Putamen (tissue), 1 donor: ENCODE data around the gene SEMG1.

Experiments
- DNase-seq: peaks from one replicate; pipeline ENCODE4 v3.0.0-alpha.2; 2016; ENCODE audit warnings: low spot score

The SEMG1 gene, protein sequence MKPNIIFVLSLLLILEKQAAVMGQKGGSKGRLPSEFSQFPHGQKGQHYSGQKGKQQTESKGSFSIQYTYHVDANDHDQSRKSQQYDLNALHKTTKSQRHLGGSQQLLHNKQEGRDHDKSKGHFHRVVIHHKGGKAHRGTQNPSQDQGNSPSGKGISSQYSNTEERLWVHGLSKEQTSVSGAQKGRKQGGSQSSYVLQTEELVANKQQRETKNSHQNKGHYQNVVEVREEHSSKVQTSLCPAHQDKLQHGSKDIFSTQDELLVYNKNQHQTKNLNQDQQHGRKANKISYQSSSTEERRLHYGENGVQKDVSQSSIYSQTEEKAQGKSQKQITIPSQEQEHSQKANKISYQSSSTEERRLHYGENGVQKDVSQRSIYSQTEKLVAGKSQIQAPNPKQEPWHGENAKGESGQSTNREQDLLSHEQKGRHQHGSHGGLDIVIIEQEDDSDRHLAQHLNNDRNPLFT

DNA sequence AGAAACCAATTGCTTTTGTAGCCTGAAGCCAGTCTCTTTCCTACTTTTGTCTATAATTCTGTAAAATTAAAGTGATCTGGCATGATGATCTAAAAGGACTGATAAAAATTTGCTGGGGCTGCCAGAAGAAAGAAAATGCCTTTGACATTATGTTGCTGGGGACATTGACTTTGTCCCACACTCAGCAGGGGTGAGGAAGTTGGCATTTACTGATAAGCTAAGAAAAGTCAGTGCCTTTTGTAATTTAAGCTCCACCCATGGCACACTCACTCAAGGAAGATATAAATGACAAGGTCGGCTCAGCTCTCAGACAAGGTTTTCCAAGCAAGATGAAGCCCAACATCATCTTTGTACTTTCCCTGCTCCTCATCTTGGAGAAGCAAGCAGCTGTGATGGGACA is at the start of gene SEMG1:
Gene SEMG1, plus strand, starts transcription at position 309 of the 400 bp plus-strand sequence. Its CDS starts 21 bp downstream, at position 330.
- no peak for DNase-seq

DNA sequence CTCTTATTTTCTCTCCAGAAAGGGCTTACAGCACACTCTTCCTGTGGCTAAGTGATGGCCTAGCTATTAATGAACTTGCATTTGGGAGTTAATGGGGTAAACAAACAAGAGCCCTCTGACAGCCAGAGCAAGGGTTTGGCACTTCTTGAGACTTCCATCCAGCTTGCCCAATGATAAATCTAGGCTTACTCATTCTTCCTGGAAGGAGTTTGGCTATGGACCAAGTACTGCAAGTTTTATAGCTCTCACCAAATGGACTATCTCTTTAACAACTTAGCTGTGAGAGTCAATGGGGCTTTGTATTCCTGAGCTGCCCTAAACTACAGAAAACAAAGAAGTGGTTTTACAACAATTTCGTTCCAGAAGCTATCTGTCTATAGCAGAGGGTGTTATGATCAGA is 48.9 kb upstream of the SEMG1 start:
- peak; percentile 21 for DNase-seq

DNA sequence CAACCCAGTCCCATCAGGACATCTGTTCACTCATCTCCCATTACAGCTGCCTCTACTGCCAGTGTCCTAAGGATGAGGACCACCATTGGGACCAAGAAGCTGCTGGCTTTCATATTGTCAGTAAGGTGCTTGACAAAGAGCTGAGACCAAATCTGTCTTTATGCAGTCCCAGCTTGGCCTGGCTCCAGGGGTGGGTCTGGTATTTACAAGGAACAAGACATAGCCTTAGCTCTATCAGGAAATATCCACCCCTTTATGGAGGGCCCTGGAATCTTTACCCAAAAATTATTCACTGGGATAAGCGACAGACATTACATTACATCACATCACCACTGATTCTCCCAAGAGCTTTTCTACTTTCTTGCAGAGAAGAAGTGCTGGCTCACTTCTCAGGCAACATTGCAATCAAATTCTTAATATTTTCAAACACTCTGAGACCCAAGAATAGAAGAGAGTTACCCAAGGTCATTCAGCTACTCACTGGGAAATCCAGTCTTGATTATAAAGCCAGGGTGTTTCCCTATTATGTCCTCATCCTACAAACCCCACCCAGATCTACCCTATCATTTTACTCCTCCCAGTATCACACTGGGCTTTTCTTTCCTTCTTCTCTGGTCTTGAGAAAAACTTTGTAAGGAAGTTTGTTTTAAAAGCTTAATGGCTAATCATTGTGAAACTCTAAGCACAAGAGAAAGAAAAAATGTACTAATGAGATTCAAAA is 43.6 kb upstream of the SEMG1 start:
- no peak for DNase-seq

DNA sequence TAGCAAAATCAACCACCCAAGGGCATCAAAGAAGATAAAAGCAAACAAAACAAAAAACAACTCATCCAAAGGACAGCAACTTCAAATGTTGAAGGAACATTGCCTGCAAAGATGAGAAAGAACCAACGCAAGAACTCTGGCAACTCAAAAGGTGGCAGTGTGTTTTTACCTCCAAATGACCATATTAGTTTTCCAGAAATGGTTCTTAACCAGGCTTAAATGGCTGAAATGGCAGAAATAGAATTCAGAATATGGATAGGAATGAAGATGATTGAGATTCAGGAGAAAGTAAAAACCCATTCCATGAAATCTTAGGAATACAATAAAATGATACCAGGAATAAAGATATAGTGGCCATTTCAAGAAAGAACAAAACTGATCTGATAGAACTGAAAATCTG is 41.9 kb upstream of the SEMG1 start:
- DNase-seq, result no peak

DNA sequence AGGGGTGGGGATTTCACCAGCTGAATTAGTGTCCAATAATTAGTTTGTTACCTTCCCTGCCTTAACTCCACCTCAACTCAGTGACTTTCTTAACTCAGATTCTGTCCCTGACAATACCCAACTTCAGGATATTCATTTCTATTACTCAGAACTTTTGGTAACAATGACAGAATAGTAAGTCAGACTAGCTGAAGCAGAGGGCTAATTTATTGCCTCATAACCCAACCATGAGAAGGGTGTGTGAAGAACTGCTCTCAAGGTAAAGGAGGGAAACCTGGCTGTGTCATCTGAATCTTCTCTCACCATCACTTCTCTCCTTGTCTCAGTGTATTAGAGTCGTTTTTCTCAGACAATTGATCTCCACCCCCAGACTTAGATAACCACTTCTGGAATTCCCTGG is 33.3 kb upstream of the SEMG1 start:
- DNase-seq, result no peak

DNA sequence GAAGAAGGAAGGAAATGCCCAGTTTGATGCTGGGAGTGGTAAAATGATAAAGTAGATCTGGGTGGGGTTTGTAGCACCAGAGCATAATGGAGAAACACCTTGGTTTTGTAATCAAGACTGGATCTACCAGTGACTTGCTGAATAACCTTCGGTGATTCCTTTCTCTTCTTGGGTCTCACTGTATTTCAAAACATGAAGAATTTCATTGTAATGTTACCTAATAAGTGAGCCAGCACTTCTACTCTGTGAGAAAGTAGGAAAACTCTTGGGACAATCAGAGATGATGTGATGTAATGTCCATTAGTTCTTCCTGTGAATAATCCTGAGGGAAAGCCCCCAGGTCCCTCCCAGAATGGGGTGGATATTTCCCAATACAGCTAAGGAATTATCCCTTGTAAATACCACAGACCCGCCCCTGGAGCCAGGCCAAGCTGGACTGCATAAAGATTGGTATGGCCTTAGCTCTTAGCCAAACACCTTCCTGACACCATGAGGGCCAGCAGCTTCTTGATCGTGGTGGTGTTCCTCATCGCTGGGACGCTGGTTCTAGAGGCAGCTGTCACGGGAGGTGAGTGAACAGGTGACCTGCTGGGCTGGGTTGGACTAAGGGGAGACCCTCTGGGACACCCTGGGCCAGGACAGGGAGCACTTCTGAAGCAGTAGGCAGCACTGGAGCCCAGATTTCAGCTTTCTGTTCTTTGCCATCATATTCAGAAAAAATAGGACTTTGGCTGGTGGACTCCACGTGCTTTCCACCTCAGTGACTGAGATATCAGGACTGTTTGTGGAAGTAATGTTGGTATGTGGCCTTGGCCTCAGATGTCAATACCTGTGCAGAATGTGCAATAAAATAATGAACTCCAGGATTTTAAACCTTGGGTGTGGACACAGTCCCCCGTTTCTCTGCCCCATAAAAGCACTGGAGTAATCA is 32.1 kb upstream of the SEMG1 start, which contains the start of gene PI3:
Gene PI3, plus strand, starts transcription at position 469 of the 931 bp plus-strand sequence. Its CDS starts 21 bp downstream, at position 490.
- no peak for DNase-seq

DNA sequence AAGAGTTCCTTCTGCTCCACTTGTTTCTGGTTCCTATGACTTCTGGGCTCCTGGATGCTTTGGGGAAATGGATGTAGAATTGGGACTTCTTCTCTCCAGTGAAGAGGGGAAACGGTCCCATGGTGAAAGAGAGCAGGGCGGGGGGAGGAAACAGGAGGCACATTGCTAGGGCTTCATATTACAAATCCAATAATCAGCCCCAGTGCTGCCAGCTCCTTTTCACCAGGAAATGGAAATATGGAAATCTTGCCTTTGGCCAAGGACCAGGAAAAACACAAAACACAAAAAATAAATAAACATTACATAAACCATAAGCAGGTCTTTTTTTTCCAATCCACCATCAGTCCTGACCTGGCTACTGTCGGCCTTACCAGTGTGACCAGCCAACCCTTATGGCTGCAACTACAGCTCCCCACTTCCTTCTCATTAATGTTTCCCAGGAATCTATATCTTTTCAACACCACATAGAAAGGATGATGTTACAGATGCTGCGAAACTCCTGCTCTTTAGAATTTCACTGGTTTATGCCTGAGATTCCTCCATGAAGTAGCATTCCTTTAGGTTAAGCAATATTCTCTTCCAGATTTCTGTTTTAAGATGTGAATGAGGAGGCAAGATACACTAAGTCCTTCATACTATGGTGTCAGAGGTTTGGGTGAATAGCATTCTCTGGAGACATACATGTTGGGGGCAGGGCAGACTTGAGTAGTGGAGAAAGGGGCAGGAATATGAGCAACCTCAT is 30.1 kb upstream of the SEMG1 start:
- DNase-seq, result no peak

DNA sequence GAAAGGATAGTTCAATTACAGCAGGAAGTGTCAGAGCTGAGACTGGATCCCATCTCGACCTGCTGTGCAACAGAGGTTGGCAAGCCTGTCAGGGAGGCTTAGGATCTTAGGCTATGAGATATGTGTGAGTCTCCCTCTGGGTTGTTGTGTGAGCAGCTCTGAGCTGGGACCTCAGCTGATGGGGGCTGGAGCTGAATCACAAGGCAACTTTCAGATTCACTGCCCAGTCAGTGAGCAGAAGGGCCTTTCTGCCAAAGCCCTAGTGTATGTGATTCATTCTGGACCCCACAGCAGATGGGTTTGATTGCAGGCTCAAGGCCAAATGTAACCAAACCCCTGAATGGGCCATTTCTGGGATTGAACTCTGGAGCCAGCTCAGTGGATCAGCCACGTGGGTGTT is 27.7 kb upstream of the SEMG1 start:
- no peak for DNase-seq

DNA sequence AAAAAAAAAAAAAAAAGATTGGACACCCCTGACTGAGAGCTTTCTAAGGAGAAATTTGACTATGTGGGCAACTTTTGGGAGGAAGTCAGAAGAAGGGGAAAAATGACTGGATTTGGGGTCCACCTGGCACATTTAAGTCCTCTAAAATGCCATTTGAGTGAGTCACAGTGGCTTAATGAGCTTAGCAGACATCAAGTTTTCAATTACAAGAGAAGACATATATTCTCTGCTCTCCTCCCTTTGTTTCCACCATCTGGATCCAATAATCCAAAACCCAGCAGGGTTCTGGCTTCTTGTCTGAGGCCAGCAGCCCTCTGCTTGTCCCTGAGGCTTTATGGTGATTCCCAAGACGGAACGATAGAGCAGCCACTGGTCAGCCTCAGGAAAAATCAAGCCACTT is 25.2 kb upstream of the SEMG1 start:
- DNase-seq, result no peak

DNA sequence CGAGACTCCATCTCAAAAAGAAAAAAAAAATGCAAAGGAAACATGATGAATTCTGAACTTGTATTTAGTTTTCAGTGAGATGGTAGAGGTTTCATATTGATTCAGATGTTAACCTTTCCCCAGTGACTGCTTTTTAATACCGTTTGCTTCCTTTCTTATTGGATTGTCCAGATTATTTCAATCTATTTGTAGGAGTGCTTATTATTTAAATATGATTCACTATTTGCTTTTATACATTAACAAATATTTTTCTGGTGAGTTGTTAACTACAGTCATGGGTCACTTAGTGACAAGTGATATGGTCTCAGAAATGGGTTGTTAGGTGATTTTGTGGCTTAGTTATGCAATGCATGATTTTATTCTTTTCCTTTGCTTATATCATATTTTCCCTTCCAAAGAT is 23.7 kb upstream of the SEMG1 start:
- DNase-seq, result no peak

DNA sequence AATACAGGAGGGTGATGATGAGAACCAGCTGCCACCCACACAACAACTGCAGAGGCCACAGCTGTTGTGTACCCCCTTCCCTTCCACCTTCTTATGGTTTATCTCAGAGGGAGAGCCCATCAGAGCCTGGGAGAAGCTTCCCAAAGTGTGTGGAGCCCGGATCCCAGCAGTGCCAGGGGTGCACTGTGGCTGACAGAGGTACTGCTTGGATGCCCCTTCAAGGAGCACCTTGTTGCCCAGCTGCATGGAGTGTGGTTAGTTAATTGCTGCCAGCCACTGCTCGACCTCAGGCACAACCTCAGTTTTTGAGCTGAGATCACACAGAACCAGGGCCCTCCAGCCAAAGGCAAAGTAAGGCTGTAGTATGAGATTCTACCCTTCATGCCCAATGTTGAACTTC is 19.1 kb upstream of the SEMG1 start:
- DNase-seq, result no peak

DNA sequence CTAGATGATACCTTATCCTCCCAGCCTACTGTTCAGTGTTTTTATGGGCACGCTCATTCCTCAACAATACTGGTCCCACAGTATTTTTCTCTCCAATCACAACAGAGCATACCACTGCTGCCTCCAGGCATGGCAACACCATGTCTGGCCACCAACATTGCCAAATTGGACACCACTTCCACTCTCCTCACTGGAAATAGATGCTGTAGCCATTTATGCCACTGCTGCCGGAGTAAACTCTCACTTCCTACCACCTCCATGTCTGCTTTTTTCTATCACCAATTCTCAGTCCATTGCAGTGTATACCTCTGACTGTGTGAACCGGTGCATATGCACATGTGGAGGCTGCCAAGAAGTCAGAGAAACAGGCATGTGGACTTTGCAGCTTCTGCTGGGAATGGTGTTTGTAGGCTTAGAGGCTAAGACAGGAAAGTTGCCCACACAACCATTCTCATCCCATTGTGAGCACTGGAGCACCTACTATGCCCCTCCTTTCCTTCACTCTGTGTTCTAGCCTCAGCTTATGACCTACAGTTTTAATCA is 17.7 kb upstream of the SEMG1 start:
- no peak for DNase-seq

DNA sequence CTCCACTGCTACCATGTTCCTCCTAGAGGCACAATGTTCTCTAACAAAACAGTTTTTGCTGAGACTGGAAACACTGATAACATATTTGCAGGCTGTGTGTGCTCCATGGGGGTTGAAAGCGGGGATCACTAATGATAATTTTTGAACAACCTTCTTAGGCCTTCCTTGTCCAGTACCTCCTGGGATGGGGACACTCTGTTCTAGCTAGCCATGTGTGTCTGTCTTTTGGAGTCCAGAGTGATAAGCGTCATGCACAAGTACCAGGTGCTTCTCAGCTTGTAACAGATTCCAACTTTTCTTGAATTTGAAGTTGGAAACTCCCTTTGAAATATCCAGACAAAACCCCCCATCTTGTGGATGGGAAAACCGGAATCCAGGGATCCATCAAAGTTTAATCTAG is 17.0 kb upstream of the SEMG1 start:
- no peak for DNase-seq

DNA sequence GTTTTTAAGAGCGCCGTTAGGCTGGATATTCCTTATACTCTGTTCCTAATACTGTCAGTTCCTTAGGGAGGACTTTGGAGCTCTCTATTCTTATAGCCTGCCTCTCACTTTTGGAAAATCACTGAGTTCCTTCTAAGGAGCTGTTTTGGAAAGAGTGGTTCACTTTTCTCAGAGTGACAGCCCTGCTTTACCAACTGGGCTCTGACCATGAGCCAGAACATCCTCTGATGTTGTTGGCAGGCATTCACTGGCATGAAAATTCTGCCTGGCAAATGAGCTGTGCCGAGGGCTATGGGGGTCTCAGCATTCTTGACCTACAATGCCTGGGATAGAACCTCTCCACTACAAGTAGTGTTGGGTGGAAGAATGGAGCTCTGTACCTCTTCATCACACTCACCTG is 14.9 kb upstream of the SEMG1 start:
- no peak for DNase-seq

DNA sequence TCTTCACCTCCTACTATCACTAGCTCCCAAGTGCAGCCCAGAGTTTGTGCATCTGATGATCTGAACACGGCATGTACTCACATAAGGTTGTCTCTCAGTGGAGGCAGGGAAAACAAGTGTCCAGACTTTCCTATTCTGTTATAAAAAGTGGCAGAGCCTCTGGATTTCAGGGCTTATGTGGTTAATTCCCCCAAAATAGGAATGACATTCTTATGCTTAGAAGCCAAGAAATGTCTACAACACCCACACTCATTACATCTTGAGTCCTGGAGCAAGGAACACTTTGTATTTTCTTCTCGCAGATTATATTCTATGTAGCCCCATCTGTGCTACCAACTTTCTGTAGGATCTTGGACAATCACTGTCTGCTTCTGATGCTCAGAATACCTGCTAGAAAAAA is 13.5 kb upstream of the SEMG1 start:
- no peak for DNase-seq

DNA sequence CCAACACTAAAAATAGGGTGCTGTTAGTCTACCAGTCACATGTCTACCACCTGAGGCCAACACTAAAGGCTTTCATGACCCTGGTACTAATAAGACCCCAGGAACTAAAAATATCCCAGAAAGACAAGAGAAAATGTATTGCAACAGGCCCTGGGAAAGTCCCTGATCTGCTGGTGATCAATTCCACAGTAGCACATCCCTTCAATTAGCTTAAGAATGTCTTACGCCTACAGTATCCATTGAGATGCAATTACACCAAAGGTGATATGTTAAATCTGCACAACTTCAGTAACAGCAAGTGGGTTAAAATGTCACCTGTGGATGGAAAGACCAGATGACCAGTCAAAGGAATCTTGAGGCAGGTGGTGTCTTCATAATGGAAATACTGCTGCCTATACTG is 3.1 kb downstream of the SEMG1 start:
- DNase-seq, result no peak

DNA sequence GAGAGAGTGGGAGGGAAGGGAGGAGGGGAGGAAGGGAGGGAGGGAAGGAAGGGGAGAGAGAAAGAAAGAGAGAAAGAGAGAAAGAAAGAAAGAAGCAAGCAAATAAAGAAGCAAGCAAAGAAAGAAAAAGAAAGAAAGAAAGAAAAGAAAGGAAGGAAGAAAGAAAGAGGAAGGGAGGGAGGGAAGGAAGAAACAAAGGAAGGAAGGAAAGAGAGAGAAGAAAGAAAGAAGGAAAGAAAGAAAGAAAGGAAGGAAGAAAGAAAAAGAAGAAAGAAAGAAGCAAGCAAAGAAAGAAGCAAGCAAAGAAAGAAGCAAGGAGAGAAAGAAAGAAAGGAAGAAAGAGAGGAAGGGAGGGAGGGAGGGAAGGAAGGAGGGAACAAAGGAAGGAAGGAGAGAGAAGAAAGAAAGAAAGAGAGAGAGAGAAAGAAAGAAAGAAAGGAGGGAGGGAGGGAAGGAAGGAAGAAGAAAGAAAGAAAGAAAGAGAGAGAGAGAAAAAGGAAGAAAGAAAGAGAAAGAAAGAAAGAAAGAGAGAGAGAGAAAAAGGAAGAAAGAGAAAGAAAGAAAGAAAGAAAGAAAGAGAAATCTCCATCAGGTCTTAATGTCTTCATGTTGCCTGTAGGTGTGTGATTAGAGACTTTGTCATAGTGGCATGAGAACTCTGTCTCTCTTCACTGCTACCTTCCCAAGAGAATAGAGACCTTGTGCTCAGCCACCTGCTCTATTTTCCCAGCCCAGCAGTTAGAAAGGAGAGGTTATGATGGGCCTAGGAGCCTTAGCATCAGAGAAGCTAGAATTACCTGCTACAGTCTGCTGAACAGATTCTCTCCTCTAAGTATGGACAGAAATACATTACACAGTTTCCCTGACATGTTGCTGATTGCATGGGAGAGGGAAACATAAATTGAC is 5.0 kb downstream of the SEMG1 start:
- DNase-seq, result no peak

DNA sequence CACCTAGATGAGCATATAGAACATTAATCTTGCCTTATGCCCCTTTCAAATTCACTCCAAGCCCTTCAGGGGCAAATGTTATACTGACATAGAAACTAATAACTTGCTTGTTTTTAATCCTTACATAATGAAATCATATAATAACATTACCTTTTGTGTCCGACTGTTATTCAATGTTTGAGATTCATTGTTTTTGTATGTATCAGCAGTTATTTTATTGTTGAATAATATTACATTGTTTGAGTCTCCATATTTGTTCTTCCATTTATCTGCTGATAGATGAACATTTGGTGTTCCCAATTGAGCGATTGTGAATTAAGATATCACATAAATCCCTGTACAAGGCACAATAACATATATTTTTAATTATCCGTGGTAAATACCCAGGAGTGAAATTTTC is 6.0 kb downstream of the SEMG1 start:
- DNase-seq, result no peak

DNA sequence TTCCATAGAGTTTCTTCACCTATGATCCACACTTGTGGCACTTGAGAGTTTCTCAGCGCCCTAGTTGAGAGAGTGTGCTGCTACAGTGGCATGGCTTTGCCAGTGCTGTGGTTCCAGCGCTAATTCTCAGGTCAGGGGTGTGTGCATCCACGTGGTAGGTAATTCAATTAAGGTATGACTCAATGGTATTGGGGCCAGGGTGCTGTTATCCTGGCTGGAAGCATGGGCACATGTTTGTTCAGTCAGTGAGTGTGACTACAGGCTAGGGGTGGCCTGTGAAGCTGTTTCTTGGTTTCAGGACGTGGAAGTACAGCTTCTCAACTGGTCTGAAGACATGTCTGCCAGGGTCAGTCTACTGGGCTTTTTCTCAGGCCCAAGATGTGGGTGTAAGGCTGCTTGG is 11.3 kb downstream of the SEMG1 start:
- DNase-seq, result no peak

DNA sequence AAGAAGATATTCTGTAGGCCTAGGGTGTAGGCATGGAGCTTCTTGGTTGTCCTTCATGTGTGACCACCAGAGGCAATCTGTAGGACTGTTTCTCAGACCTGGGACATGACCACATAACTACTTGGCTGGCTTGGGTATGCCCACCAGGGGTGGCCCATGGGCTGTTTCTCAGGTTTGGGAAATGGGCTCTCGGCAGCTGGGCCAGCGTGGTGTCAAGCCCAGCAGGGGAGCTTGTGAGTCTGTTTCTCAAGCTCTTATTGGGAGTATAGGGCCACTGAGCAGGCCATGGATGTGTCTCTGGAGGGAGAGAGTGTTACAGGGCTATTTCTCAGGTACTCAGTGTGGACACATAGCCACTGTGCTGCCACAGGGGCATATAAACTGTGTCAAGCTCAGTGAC is 11.8 kb downstream of the SEMG1 start:
- DNase-seq, result no peak
